GM12874 (cell line): ENCODE data around the gene STX8.

Source experiments
- CTCF ChIP-seq: IDR thresholded peaks from 2 replicates; pipeline ENCODE4 v1.5.1; 2011; ENCODE audit warnings: low read depth, mild to moderate bottlenecking, control low read depth, low read length, moderate library complexity; ENCODE audit not compliant: insufficient read depth

STX8 gene

GRCh38 chr17:9233271-9233599 is 342.4 kb downstream of the STX8 start:
- no peak for TF ChIP-seq CTCF

- no peak for TF ChIP-seq CTCF
These were observed 342.9 kb downstream of the STX8 start for GRCh38 chr17:9232591-9233270.

DNA sequence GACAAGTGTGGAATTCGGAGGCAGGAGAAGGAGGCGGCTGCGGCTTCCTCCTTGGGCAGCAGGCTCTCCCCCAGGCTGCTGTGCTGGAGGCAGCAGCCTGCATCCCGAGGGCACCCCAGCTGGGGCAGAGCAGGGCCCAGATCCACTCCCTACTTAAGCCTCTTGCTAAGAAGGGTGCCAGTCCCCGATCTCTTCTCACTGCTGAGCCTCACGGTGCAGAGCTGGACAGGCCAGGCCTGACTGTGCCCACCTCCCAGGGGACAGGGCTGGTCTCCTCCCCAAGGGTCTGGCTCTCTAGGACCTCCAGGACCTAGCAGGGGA is 343.5 kb downstream of the STX8 start:
- no peak for TF ChIP-seq CTCF

- TF ChIP-seq CTCF, result no peak
These were observed 344.0 kb downstream of the STX8 start for GRCh38 chr17:9231449-9232154.

DNA sequence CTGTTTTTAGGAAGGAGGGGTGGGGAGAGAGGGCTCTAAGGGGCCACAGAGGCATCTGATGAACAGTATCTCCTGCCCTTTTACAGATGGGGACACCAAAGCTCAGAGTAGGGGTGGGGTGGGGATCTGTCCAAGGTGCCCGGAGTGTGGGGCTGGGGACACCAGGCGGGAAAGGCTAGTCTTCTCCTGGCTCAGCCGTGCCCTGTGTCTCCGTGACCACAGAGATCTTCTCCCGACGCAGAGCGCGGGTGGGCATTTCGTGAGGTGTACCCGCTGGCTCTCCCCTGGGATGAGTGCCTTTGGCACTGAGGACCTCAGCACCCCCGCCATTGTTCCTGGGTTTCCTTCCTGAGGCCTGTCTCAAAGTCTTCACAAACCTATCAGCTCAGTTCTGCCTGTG is 344.8 kb downstream of the STX8 start:
- TF ChIP-seq CTCF, result no peak

DNA sequence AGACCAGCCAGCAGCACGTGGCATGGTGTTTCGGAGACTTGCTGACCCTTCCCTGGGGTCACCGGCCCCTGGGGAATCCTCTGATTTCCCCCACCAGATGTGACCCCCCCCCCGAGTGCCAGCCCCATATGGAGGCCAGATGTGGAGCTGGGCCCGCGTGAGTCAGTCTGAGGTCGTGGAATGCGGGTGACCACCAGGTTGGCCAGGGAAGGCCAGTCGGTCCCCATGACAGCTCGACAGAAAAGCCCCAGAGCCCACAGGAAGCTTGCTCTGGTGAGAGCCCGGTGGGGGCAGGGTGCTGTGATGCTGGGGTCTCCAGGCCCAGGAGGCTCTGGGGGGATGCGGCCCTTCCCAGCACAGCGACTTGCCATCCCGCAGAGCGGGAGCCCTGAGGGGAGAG is 345.3 kb downstream of the STX8 start:
- TF ChIP-seq CTCF, result no peak

- TF ChIP-seq CTCF, result no peak
These were observed 345.8 kb downstream of the STX8 start for GRCh38 chr17:9229826-9230201.
